Mammary epithelial cell (primary cell): Measurements from ENCODE around the gene TYMS.

ENCODE experiments used
- CTCF ChIP-seq, 2 donors: IDR thresholded peaks in 1 of 2; conservative IDR thresholded peaks in 1 of 2; 2 replicates each; pipeline ENCODE4 v1.5.1; 2011 to 2012; ENCODE audit warnings: inconsistent platforms in 2 of 2, low read length in 2 of 2, mild to moderate bottlenecking in 2 of 2, control low read depth in 1 of 2, low read depth in 1 of 2; ENCODE audit not compliant: insufficient read depth in 1 of 2; ENCODE audit errors: extremely low read depth in 1 of 2
- EZH2 ChIP-seq: IDR thresholded peaks from 2 replicates; pipeline ENCODE4 v1.6.1; 2012; ENCODE audit warnings: low read length, inconsistent platforms, borderline replicate concordance

GRCh38 chr18:673317-673716, 15.9 kb downstream of the TYMS start:
- TF ChIP-seq CTCF (conservative IDR thresholded peaks at IDR 0.05 in 1 of 2, IDR thresholded peaks at IDR 0.05 in 1 of 2; ENCODE audit: extremely low read depth in 1 of 2, insufficient read depth in 1 of 2, low read depth in 1 of 2, low read length in 2 of 2): no peak
- TF ChIP-seq EZH2: no peak
